ELR (cell line): ENCODE measurements around the gene SAMD10.
A peak's percentile ranks its signal among the peaks of the same experiment; 100 is the strongest.
"Not testable (repeated sequence)": the region's sequence is repeated elsewhere in the genome, so short reads cannot be mapped to it uniquely, and the experiment has no call there.

Source experiments
- DNase-seq: peaks from one replicate; pipeline ENCODE4 v3.0.0-alpha.2; 2015; ENCODE audit warnings: low read depth

Gene SAMD10

DNA sequence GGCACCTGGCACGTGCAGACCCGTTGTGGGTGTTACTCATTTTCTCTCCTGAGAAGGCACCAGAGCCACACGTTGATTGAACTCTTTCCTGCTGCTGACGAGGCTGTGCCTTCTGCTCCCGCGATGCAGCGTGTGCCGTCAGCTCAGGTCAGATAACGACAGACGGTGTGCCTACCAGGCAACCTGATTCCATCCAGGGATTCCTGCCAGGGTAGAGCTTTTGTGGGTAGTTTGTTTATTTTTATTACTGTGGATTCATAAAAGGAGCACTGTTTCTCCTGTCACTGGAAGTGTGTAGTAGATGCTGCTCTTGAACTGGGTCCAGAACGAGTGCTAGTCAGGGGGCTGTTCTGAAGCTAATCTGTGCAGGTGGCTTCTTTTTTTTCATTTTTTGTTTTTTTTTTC is 22.2 kb upstream of the SAMD10 start:
- no peak for DNase-seq

DNA sequence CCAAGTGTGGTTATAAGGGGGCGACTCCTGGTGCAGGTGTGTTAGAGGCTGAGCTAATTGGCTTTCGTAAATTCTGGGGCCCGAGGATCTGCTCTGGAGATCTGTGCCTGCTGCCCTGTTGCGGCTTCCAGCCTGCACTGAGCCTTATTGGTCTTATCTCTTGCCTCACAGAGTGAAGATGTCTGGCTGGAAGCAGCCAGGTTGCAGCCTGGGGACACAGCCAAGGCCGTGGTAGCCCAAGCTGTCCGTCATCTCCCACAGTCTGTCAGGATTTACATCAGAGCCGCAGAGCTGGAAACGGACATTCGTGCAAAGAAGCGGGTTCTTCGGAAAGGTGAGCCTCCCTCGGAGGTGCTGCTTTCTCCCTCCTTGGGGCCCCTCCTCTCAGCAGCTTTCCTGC is 21.5 kb upstream of the SAMD10 start:
- DNase-seq: no peak

DNA sequence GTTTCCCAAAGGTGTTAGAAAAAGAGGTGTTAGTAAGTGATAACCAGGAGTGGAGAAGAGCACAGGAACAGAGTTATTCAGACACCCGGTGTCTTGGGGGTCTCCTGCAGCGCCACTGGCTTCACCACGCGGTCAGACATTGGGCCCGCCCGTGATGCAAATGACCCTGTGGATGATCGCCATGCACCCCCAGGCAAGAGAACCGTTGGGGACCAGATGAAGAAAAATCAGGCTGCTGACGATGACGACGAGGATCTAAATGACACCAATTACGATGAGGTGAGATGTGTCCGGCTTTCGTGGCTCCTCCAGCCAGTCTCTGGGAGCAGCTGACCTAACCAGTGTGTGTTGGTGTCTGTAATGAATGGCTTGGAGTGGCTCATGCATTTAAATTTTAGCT is 3.5 kb upstream of the SAMD10 start:
- no peak for DNase-seq

DNA sequence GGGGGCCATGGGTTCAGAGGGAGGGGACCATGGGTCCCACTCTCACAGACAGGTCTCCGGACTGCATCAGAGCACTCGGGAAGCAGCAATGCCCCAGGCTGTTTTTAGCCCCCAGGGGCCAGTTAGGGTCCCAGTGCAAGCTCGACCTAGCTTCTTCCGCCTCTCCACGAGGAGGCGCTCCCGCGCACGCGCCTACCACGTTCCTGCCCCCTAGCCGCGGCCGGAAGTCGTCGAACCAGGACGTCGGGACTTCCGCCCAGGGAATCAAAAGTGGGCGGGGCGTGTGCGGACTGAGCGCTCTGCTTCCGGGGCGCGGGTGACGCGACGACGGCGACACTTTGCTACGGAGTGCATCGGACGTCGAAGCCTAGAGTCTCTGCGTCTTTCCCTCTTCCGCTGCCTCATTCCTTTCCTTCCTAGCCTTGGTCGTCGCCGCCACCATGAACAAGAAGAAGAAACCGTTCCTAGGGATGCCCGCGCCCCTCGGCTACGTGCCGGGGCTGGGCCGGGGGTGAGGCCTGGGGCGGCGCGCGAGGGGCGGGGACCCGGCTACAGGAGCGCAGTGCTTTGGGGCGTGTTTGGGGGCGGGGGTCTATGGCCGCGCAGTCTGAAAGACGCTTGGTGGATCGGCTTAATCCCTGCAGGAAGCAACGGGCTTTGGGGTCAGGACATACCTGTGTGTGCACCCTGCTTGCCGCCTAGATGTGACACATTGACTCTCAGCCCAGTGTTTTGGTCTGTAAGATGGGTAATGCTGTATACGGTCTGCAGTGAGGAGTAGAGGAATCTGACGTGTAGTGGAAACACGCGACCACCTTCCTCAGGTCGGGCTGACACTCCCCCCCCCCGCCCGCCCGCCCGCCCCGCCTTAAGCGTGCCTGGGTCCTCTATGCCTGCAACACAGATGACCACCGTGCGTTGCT is 1.6 kb upstream of the SAMD10 start, which contains the start of gene PRPF6:
TSS of gene PRPF6 (plus strand) at position 327 of the 923 bp plus-strand sequence. CDS start at position 441, 114 bp downstream.
- peak; percentile 99 for DNase-seq

DNA sequence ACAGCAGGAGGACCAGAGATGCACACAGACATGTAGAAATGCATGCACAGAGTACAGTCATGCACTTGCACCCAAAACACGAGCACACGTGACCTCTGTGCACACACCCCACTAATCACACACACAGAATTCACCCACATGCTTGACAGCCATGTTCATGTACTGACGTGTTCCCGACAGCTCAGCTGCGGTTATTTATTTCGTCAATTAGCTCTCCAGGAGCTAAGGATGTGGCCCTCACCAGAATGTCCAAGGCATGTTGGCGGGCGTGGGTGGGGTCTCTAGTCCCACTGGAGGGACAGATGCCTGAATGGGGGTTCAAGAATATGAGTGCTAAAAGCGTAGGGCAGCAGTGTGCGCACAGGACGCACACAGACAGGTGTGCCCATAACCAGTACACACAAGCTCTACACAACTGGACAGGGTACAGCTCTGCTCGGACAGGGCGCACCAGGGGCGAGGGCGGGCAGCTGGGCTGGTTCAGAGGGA is 919 bp upstream of the SAMD10 start:
- DNase-seq: no peak

DNA sequence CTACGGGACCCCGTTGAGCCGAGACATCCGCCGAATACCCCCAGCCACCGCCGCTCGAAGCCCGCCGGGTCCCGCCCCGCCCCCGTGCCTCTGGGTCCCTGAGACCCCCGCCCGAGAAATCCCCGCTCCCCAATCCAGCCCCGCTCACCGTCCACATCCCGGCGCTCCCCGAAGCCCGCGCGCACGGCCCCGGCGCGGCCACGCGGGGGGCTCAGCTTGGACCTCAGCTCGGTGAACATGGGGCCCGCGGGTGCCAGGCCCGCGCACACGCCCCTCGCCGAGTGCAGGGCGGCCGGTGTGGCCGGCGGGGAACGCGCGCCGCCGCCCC is 249 bp downstream of the SAMD10 start:
- DNase-seq: no peak

DNA sequence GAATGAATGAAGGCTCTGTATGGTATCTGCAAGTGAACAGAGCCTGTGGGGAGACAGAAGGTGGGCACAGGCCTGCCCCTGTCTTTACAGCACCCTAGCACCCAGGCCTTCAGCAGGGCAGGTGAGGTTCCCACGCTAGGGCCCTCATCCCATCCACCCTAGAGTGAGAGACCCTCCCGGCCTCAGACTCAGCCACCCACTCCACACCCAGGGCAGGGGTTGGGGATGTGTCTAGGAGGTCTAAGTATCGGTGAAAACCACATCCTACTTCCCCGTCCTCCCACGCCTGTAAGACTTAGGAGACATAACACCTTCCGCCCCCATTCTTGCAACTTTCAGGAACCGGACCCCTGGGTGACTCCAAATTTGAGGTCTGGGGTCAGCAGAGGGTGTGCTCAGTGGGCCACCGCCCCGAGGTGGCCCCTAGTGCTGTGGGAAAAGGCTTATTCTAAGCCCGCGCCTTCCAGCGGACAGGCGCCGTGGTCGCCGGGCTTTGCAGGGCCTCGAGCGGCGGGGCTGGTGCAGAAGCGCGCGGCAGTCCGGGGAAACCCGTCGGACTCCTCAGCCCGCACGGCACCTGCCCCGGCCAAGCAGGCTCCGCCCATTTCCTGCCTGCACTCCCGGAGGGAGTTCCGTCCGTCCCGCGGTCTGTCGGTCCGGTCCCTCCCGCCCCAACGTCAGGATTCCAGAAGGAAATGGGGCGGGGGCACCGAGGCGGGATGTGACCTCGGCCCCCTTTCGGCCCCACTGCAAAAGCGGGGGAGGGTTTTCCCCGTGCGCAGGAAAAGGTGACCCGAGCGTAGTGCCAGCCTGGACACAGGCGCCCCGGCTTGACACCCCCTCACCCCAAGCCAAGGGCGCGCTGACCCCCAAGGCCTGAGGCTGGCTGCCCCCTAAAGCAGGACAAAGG is 868 bp downstream of the SAMD10 start:
- DNase-seq: peak; percentile 79

DNA sequence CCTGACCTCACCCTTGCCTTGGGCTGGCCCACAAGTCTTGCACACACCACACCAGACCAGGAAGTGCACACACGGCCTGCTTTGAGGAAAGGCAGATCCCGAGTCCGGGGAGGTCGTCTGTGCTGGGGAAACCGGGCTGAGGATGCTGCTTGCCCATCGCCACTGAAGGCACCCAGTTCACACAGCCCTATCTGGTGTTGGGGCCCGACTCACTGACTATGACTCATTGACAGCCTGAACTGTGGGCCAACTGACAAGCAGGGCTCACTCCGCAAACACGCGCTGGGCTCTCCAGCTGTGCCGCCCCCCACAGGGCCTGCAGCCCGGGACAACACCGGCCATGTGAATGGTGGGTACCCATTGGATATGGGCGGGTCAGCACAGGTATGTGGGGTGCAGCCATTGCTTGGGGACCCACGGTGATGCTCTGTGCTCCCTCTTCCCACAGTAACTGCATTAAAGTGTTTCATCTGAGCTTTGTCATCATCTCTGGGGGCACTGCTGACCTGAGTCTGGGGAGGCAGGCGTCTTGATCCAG is 1.6 kb downstream of the SAMD10 start:
- peak; percentile 93 for DNase-seq

DNA sequence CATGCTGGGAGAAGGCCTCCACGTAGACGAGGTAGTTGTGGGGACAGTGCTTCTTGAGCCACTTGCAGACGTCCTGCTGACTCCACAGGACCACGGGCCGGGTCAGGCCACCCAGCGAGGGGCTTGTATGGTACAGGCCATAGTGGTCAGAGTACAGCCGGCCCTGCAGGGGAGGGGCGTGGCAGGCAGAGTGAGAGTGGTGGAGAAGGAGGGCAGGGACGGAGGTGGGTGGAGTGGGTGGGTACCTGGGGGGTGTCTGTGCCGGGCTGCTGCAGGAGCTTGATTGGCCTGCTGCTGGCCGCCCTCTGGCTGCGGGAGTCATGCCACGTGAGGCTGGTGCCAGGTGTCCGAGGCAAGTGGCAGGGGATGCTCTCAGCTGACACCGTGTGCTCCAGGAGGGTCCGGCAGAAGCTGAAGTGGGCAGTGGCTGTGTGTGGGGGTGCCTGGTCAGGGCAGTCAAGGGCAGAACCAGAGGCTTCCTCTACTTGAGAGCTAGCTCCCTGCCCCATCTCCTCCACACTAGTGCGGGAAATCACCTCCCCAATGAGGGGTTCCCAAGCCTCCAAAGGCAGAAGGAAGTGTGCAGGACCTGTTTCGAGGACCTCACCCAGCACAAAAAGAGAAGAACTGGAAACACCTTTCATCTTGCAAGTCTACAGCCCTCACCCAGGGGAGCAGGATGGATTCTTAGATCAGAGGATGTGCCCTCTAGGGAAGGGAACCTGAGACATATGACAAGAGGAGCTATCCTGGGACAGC is 2.3 kb downstream of the SAMD10 start:
- DNase-seq: no peak

DNA sequence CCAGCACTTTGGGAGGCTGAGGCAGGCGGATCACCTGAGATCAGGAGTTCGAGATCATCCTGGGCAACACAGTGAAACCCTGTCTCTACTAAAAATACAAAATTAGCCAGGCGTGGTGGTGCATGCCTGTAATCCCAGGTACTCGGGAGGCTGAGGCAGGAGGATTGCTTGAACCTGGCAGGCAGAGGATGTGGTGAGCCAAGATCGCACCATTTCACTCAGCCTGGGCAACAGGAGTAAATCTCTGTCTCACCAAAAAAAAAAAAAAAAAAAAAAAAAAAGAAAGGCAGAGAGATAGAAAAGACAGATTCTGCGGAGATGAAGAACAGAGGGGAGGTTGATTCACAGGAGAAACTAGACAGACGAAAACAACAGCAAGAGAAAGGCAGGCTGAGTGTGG is 2.9 kb downstream of the SAMD10 start:
- not testable (repeated sequence) for DNase-seq

DNA sequence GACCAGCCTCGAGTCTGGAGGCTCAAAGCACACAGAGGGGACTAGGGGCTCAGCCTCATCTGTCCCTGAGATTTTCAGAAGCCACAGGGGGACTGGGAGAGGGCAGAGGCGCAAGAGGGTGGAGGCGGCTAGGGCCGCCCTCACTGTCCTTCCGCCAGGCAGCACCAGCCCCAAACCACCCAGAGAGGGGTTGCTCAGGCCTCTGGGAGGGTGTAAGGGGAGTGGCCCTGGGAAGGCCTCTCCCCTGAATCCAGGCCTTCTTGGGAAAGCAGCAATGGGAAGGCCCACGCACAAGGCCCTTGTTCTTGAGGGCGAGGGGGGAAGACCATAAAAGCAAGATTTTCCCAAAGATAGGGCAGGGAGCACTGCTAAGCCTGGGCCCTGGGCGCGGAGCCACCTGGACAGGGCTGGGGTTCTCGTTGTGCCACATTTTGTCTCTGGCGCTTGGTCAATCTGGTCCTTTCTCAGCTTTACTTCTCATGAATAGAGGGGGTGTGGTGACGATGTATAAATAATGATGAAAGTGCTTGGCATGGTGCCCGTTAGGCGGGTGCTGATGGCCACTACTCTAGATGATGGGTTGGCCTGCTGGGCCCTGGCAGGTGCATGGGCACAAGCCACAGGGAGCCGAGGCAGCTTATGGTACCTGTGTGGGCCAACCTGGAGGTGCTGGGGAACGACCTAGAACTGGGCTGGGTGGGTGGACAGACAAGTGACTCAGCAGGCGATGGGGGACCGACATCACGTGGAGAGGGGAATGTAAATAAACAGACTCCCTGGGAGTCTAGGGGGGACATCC is 4.8 kb downstream of the SAMD10 start:
- DNase-seq: peak; percentile 40

DNA sequence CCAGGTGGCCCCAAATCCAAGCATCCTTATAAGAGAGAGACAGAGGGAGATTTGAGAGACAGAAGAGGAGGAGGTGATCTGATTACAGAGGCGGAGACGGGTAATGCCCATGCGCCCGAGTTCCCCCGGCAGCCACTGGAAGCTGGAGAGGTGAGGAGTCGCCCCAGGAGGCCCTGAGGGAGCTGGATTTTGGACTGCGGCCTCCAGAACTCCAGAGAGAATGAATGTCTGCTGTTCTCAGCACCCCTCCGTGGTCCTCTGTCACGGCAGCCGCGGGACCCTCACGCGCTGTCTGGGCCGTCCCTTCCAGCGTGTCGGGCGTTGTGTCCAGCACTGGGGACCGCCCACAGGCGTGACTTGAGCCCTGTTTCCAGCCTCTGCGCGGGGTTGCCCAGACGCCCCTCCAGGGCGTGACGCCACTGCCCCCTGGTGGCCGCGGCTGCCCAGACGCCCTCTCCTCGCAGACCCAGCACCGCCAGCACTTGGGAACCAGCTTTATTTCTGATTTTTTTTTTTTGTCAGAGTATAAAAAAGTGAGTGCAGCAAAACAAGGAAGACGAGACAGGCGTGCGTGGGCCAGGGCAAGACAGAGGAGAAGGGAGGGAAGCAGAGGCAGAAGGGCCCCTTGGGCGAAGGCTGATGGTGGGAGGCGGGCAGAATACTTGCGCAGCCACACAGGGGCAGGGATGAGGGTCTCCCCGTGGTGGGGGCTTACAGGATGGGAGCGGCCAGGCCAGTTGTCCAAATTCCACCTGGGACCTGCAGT is 5.6 kb downstream of the SAMD10 start:
- peak; percentile 92 for DNase-seq

DNA sequence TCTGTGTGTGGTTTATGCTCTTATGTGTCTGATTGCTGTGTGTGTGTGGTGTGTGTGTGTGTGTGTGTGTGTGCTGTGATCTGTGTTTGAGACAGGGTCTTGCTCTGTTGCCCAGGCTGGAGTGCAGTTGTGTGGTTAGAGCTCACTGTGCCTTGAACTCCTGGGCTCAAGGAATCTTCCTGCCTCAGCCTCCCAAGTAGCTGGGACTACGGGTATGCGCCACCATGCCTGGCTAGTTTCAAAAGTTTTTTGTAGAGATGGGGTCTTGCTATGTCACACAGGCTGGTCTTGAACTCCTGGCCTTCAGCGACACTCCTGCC is 6.3 kb downstream of the SAMD10 start:
- DNase-seq: no peak

DNA sequence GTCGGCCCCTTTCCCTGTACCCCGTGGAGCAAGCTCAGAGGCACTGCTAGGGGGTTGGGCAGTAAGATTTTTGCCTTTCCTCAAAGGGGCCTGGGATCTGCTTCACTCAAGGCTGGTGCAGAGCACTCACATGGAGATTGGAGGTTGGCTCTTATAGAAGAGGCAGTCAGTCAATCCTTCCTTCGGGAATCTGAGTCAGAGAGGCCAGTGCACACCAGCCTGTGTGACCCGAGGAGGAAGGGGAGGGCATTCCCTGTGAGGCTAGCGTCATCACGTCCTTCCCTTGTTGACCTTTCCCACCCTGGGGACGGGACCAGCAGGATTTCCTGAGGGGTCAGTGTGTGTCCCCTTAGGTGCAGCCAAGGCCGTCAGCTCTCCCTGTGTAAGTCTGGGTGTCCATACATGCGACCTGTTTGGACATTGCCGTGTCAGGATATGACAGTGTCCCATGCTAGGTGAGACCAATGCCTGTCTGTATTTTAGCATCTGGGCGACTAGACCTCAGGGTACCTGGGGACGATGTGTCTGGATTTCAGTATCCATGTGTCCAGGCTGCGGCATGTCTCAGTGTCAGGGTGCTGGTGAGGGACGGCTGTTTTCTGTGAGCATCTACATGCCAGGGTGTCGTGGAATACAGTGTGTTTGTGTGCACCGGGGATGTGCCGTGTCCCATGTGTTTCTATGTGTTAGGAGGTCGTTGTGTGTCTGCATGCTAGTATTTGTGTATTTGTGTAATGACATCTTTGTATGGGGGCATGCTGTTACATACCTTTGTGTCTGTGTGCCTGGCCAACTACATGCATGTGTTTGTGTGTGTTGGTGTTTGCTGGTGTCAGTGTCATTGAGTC is 6.9 kb downstream of the SAMD10 start:
- DNase-seq: peak; percentile 66

DNA sequence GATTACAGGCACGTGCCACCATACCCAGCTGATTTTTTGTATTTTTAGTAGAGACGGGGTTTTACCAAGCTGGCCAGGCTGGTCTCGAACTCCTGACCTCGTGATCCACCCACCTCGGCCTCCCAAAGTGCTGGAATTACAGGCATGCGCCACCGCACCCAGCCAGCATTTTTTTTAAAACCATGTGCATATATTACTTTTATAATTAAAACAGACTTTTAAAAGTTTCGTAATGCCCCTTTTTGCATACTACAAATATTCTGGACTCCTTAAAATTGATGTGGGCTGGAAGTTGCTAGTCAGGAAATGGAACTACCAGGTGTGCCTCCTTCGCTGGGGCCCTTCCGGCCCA is 7.5 kb downstream of the SAMD10 start:
- not testable (repeated sequence) for DNase-seq

DNA sequence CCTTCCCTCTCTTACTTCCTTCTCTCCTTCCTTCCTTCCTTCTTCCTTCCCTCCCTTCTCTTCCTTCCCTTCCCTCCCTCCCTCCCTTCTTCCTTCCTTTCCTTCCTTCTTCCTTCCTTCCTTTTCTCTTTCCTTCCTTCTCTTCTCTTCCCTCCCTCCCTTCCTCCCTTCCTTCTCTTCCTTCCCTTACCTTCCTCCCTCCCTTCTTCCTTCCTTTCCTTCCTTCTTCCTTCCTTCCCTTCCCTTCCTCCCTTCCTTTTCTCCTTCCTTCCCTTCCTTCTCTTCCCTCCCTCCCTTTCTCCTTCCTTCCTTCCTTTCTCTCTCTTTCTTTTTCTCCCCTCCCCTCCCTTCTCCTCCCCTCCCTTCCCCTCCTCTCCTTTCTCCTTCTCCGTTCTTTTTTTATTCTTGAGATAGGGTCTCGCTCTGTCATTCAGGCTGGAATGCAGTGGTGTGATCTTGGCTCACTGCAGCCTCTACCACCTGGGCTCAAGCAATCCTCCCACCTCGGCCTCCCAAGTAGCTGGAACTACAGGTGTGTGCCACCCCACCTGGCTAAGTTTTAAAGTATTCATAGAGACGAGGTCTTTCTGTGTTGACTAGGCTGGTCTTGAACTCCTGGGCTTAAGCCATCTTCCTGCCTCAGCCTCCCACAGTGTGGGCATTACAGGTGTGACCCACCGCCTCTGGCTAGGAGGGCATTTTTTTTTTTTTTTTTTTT is 8.6 kb downstream of the SAMD10 start:
- no peak for DNase-seq

DNA sequence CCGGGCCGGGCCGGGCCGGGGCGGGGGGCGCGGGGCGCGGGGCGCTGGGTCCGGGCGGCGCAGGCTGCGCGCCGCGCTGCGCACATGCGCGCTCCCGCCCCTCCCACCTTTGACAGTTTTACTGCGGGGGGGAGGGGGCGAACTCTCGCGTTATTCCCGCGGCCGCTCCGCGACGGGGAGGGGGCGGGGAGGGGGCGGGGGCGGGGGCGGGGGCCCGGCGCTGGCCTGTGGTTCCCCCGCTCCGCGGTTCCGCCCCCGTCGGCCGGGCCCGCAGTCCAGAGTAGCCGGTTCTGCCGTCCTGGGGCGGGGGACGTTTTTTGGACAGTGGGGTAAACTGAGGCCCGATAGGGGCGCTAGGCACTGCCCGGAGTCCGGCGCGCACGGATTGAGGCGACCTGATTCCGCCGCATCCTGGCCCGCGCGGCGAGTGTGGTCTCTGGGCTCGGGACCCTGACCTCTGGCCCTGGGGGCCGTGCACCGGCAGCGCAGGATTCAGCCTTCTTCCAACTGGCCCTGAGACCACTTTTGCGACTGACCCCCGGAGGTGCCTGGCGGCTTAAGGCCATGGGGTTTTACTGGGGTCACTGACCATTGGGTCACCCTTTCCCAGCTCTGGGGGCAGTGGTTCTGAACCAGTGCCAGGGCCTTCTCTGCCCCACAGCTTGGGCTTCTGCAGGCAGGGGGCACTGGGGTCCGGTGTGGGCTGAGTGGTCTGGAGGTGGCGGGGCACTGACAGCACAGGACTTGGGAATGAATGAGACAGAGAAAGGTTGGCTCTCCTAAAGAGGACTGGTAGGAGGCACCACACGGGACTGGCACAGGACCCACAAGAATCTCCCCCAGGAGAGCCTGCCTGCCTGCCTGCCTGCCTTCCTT is 9.4 kb downstream of the SAMD10 start, which contains the start of gene ZNF512B:
TSS of gene ZNF512B (minus strand) at position 93 of the 876 bp plus-strand sequence. CDS start 1,980 bp downstream, outside the sequence.
- peak; percentile 80 for DNase-seq
